Breast epithelium (tissue), 3 donors: Measurements from ENCODE around the gene RPS6KA3.

Source experiments
- POLR2A ChIP-seq: fragments of 450-650 bp; IDR thresholded peaks from one replicate; pipeline ENCODE4 v1.6.1; 2016; ENCODE audit warnings: antibody characterized with exemption, mild to moderate bottlenecking, moderate library complexity
- TF ChIP-seq, protein P1 (sequence below), 3 donors: fragments of 450-650 bp; IDR thresholded peaks; one replicate each; pipeline ENCODE4 v1.5.1; 2016 to 2017; ENCODE audit warnings: antibody characterized with exemption in 3 of 3, mild to moderate bottlenecking in 3 of 3, moderate library complexity in 3 of 3

DNA sequence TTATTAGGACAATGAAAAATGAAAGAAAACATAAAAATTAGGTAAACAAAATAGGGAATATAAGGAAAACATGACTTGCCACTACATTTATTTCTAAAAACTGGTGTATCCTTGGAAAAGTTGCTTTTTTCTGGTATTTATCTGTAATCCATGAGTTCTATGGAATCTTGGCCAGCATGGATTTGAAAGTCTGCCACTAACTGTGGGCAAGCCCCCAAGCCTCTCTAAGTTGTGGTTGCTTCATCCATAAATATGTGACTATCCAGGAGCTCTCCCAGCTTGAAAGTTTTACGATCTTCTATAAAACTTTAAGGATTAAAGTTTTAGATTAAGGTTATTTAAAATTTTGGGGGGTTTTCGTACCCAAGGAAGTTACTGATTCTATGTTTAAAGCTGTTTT is 21.8 kb downstream of the RPS6KA3 start:
- TF ChIP-seq, protein P1, sequence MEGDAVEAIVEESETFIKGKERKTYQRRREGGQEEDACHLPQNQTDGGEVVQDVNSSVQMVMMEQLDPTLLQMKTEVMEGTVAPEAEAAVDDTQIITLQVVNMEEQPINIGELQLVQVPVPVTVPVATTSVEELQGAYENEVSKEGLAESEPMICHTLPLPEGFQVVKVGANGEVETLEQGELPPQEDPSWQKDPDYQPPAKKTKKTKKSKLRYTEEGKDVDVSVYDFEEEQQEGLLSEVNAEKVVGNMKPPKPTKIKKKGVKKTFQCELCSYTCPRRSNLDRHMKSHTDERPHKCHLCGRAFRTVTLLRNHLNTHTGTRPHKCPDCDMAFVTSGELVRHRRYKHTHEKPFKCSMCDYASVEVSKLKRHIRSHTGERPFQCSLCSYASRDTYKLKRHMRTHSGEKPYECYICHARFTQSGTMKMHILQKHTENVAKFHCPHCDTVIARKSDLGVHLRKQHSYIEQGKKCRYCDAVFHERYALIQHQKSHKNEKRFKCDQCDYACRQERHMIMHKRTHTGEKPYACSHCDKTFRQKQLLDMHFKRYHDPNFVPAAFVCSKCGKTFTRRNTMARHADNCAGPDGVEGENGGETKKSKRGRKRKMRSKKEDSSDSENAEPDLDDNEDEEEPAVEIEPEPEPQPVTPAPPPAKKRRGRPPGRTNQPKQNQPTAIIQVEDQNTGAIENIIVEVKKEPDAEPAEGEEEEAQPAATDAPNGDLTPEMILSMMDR (IDR thresholded peaks at IDR 0.05) = no peak
- no peak for TF ChIP-seq POLR2A
